Stimulated activated CD8-positive, alpha-beta memory T cell treated with anti-CD3 and anti-CD28 coated beads, Interleukin-15, amount 100 ng/mL, for 24 hours (primary cell): Measurements from ENCODE around the gene SEMA3A.

Experiments used
- DNase-seq: peaks from one replicate; pipeline ENCODE4 v3.0.0-alpha.2; 2020; ENCODE audit warnings: low read depth

SEMA3A gene

DNA sequence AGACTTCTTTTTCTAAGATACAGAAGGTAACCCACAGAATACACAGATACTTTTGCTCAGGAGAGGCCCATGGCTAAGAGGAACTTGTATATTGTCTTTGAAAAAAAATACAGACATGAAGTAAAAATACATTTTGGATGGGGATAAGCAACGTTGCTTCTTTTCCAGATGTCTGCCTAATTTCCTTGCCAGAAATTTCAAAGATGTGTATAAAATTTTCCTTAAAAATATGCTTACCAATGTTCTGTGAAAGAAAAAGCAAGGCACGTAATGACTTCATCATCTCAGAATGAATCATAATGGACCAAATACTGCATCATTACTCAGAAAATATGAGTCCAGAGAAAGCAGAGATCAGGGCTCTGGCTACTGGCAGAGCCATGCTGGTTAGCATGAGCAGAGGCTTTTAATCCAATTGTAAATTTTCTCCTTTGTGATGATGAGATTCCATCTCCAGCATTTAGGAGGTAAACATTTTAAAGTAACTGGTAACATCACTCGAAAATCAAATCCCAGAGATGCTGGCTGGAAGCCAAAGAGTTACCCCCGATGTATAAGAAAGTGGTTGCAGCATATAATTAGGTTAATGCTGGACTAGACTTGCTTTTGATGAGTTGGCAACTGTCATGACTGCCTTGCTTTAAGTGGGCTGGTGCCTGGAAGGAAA lies 272.5 kb downstream of the SEMA3A start:
- DNase-seq: no peak

DNA sequence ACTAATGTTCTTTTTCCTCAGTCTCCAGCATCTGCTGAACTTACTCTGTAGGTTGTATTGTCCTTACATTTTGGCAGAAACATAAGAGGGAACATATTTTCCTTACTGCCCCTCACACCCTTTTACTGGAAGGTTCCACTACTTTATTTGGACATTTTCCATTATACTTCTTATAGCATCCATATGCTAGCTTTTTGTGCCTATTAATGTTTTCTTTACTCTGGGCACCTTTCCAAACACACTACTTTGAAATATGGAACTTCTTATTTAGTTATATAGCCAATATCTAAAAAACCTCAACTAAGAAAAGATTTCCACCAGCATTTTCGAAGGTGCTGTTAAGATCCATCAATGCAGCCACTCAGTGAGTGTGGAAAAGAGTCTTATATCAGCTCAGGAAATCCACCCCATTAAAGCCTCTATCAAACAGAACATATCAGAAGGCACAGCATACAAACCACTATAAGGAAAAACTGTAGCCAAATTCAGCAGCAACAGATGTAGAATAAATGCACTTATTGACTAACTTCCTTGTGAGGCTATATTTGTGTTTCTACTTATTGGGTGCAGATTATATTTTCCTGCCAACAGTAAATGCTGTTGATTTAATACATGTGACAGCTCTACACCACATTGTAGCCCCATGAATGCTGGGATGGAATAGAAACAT lies 273.2 kb downstream of the SEMA3A start:
- no peak for DNase-seq

DNA sequence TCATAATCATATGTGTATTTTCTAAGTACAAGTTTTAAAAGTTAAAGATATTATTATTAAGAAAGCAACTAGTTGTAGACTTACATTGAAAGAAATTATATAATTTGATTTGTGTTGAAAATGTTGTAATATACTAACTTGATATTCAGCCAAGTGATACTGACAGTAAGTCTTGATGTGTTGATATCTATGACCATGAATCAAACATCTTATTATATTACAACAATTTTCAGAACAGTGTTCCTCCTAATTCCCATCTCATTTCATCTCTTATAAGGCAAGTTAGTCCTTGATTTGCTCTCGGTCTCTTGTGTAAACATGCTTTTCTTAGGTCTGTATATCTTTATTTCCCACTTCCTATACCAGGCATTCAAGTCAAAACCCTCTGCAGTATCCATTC lies 276.4 kb downstream of the SEMA3A start:
- no peak for DNase-seq

DNA sequence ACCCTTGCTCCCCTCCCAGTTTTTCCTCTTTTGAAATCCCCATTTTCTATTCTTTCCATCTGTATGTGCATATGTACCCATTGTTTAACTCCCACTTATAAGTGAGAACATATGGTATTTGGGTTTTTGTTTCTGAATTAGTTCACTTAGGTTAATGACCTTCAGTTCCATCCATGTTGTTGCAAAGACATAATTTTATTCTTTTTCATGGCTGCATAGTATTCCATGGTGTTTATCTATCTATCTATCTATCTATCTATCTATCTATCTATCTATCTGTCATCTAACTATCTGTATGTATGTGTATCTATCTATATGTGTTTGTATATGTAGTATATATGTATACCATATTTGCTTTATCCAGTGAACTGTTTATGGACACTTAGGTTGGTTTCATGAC lies 281.4 kb downstream of the SEMA3A start:
- no peak for DNase-seq

DNA sequence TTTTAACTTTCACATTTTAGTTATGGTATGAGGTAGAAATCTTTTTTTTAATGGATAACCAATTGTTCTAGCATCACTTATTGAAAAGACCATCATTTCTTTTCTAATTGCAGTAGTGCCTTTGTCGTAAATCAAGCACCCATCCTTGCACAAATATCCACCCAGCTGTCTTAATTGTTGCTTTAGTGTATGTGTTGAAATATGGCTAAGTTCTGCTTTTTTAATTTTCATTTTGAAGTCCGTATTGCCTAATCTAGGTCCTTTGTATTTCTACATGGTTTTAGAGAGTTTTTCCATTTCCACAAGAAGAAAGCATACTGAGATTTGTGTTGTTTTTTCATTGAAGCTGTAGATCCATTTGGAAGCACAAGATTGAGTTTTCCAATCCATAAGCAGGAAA lies 286.1 kb downstream of the SEMA3A start:
- DNase-seq: no peak
